Heart left ventricle (tissue), 13 donors: ENCODE data around the gene JDP2.

ENCODE experiments used
- CTCF ChIP-seq, 12 donors: fragments of 200-600 bp; sonication (generic) in 4 of 12; IDR thresholded peaks; one replicate each; pipeline versions ENCODE4 v1.5.0 to v1.8.0; 2018 to 2022; ENCODE audit warnings: antibody characterized with exemption in 12 of 12, mild to moderate bottlenecking in 5 of 12
- POLR2A ChIP-seq, 2 donors: fragments of 450-650 bp; IDR thresholded peaks; one replicate each; pipeline ENCODE4 v1.6.1; 2017; ENCODE audit warnings: antibody characterized with exemption in 2 of 2, mild to moderate bottlenecking in 2 of 2, moderate library complexity in 2 of 2
- donor health status: ischemic (EF 13 %, LVEDD 7.1; RV severe dilation, severe dysfunction).
- donor health status: DM: no; HTN: yes; CAD: no.
- donor health status: DM: no; HTN: no; CAD: no.
- donor health status: ischemic (EF 25% LVEDD 6.9; RV normal size, moderate dysfunction).
- donor health status: ischemic (EF 25% LVEDD 5.7; RV mildly dilated, moderate dysfunction).
- donor health status: ischemic (EF 35%, LVEDD 5.7; RV mildly dilated, moderate dysfunction).
- donor health status: nonischemic (EF 11% LVEDD 7.7; RV severe dilation, severe dysfunction).
- donor health status: DM: yes; HTN: yes; CAD: no.
- donor health status: PGD.
- donor health status: ischemic (EF 29% LVEDD 5.4; RV normal size, mild dysfunction).
- donor health status: nonischemic (EF 23%, LVEDD 6.1; RV moderate dilation, normal function).

GRCh38 chr14:75430116-75430515 lies 2.3 kb downstream of the JDP2 start:
- TF ChIP-seq POLR2A (IDR thresholded peaks at IDR 0.05) (no peak), CTCF (IDR thresholded peaks at IDR 0.05) (no peak)
